Endodermal cell (in vitro differentiated cells): ENCODE measurements around the gene MUSK. TPM values are rescaled to one million over a fixed set of nuclear protein-coding genes. Genes with fewer than 3 reads are reported as not detected.

Experiments used
- DNase-seq: peaks from one replicate; pipeline ENCODE4 v3.0.0-alpha.2; 2017
- H3K27ac ChIP-seq: 2 replicates; pipeline ENCODE4 v1.5.1; 2013; ENCODE audit warnings: mild to moderate bottlenecking, low read depth, low read length, moderate library complexity
- H3K27me3 ChIP-seq: 2 replicates; pipeline ENCODE4 v1.6.1; 2013; ENCODE audit warnings: mild to moderate bottlenecking, low read length, moderate library complexity; ENCODE audit not compliant: insufficient read depth, control insufficient read depth, poor library complexity, severe bottlenecking
- H3K36me3 ChIP-seq: 2 replicates; pipeline ENCODE4 v1.7.0; 2013; ENCODE audit warnings: mild to moderate bottlenecking, low read length, moderate library complexity; ENCODE audit not compliant: control insufficient read depth, insufficient read depth
- H3K4me1 ChIP-seq: one replicate; pipeline ENCODE4 v1.7.0; 2013; ENCODE audit warnings: low read length; ENCODE audit not compliant: control insufficient read depth, insufficient read depth
- H3K4me3 ChIP-seq: 2 replicates; pipeline ENCODE4 v1.5.1; 2013; ENCODE audit warnings: mild to moderate bottlenecking, low read length, moderate library complexity
- H3K9ac ChIP-seq: 2 replicates; pipeline ENCODE4 v1.6.1; 2013; ENCODE audit warnings: mild to moderate bottlenecking, low read length, moderate library complexity; ENCODE audit not compliant: poor library complexity, severe bottlenecking; ENCODE audit errors: extremely low read depth
- H3K9me3 ChIP-seq: 2 replicates; pipeline ENCODE4 v1.6.1; 2013; ENCODE audit warnings: mild to moderate bottlenecking, low read length, moderate library complexity; ENCODE audit not compliant: control insufficient read depth
- H3K27ac Mint-ChIP-seq: 2 replicates; pipeline ENCODE4 v1.8.0; 2020; ENCODE audit warnings: mixed read lengths
- H3K27me3 Mint-ChIP-seq: 2 replicates; pipeline ENCODE4 v1.8.0; 2021; ENCODE audit warnings: mild to moderate bottlenecking, mixed read lengths; ENCODE audit not compliant: insufficient read depth
- H3K36me3 Mint-ChIP-seq: 2 replicates; pipeline ENCODE4 v1.8.0; 2020; ENCODE audit warnings: low read depth, mixed read lengths
- H3K4me1 Mint-ChIP-seq: 2 replicates; pipeline ENCODE4 v1.8.0; 2020; ENCODE audit warnings: mixed read lengths
- H3K4me3 Mint-ChIP-seq: 2 replicates; pipeline ENCODE4 v1.8.0; 2020; ENCODE audit warnings: mild to moderate bottlenecking, moderate library complexity, mixed read lengths
- H3K9me3 Mint-ChIP-seq: 2 replicates; pipeline ENCODE4 v1.8.0; 2020; ENCODE audit warnings: mild to moderate bottlenecking, mixed read lengths
- WGBS, 2 experiments: methylation state at CpG; one replicate each; pipeline versions ENCODE4 v1.1.5 to v1.1.7; 2013; ENCODE audit warnings: missing lambda C conversion rate in 2 of 2, mixed read lengths in 1 of 2; ENCODE audit not compliant: insufficient coverage in 1 of 2, insufficient read length in 1 of 2; 5-methylcytosine and 5-hydroxymethylcytosine counted together
- total RNA-seq, 2 donors: library from RNA; stranded (reverse); fragmentation: NEBNext Ultra II Directional in 1 of 2; extraction: Animal tissue kit (Norgen Biotek cat#: 25700) in 1 of 2; gene quantifications; 2 replicates in 1 of 2; 3 replicates in 1 of 2; pipeline ENCODE4 v1.2.1, GENCODE V29; 2021
- TF ChIP-seq, protein P1 (sequence below): fragments of 200-600 bp; sonication (generic); conservative IDR thresholded peaks from 2 replicates; pipeline ENCODE4 v1.5.0; 2021; ENCODE audit warnings: antibody characterized with exemption, mild to moderate bottlenecking

Gene MUSK
- total RNA-seq, 2 donors from 2014 or later: not detected

DNA sequence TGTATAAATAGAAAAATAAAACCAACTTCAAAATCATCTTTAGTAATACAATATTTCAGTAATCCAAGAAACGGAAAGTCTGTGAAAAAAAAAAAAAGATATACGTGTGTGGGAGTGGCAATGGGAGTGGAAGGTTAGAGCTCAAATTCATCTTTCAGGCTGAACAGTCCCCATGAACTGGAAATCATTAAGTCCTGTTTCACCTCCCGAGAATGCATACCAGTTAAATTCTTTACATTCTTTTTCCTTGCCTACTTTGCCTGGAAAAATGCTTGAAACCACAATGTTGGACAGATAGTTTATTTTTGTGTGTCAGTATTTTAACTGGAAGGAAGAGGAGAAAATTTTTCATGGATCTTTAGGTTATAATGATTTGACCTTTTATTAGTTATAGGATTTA, 166.8 kb downstream of the MUSK start:
- Mint-ChIP-seq H3K27me3 (peaks cover 2% of the 10 kb centered on the region), H3K9me3 (no peaks in the 10 kb centered on the region), H3K4me3 (no peak overlapping the region), H3K36me3 (no peaks in the 10 kb centered on the region), H3K27ac (no peak overlapping the region), H3K4me1 (no peaks in the 10 kb centered on the region)
- H3K27me3 ChIP-seq: no peaks in the 10 kb centered on the region
- DNase-seq: no peak
- H3K4me1 ChIP-seq: no peaks in the 10 kb centered on the region
- no peak overlapping the region for H3K9ac ChIP-seq
- no peaks in the 10 kb centered on the region for H3K9me3 ChIP-seq
- TF ChIP-seq, protein P1, sequence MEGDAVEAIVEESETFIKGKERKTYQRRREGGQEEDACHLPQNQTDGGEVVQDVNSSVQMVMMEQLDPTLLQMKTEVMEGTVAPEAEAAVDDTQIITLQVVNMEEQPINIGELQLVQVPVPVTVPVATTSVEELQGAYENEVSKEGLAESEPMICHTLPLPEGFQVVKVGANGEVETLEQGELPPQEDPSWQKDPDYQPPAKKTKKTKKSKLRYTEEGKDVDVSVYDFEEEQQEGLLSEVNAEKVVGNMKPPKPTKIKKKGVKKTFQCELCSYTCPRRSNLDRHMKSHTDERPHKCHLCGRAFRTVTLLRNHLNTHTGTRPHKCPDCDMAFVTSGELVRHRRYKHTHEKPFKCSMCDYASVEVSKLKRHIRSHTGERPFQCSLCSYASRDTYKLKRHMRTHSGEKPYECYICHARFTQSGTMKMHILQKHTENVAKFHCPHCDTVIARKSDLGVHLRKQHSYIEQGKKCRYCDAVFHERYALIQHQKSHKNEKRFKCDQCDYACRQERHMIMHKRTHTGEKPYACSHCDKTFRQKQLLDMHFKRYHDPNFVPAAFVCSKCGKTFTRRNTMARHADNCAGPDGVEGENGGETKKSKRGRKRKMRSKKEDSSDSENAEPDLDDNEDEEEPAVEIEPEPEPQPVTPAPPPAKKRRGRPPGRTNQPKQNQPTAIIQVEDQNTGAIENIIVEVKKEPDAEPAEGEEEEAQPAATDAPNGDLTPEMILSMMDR: no peak
- 94% methylated on average over 3 of the region's 3 CpGs; no CpG with 5 or more reads in 1 of the 2 experiments for WGBS, 2 experiments
- no peak overlapping the region for H3K27ac ChIP-seq
- no peaks in the 10 kb centered on the region for H3K36me3 ChIP-seq
- H3K4me3 ChIP-seq: no peak overlapping the region

GRCh38 chr9:110835859-110836271, 167.3 kb downstream of the MUSK start:
- Mint-ChIP-seq H3K27me3 (peaks cover 2% of the 10 kb centered on the region), H3K4me1 (no peaks in the 10 kb centered on the region), H3K9me3 (peaks cover 1% of the 10 kb centered on the region), H3K27ac (no peak overlapping the region), H3K4me3 (no peak overlapping the region), H3K36me3 (no peaks in the 10 kb centered on the region)
- Histone ChIP-seq H3K9me3 (no peaks in the 10 kb centered on the region), H3K9ac (no peak overlapping the region), H3K27me3 (no peaks in the 10 kb centered on the region), H3K27ac (no peak overlapping the region), H3K4me3 (no peak overlapping the region), H3K36me3 (no peaks in the 10 kb centered on the region), H3K4me1 (no peaks in the 10 kb centered on the region)
- TF ChIP-seq, protein P1: no peak
- 83 to 100% methylated on average over 1 of the region's 1 CpG for WGBS, 2 experiments
- DNase-seq: no peak

- Histone ChIP-seq H3K4me3 (no peak overlapping the region), H3K27ac (no peak overlapping the region), H3K36me3 (no peaks in the 10 kb centered on the region), H3K27me3 (no peaks in the 10 kb centered on the region), H3K9me3 (no peaks in the 10 kb centered on the region), H3K4me1 (no peaks in the 10 kb centered on the region), H3K9ac (no peak overlapping the region)
- peaks cover 1% of the 10 kb centered on the region for H3K9me3 Mint-ChIP-seq
- peaks cover 2% of the 10 kb centered on the region for H3K27me3 Mint-ChIP-seq
- no peak for DNase-seq
- H3K36me3 Mint-ChIP-seq: no peaks in the 10 kb centered on the region
- H3K4me1 Mint-ChIP-seq: peaks cover 4% of the 10 kb centered on the region
- H3K27ac Mint-ChIP-seq: no peak overlapping the region
- no peak overlapping the region for H3K4me3 Mint-ChIP-seq
- TF ChIP-seq, protein P1: no peak
- WGBS, 2 experiments: 99 to 100% methylated on average over 1 to 2 of the region's 2 CpGs
Observed at GRCh38 chr9:110837401-110838005, 168.9 kb downstream of the MUSK start.
